SJCRH30 (cell line): ENCODE results near the gene P3R3URF. TPM values are rescaled to one million over a fixed set of nuclear protein-coding genes. Genes with fewer than 3 reads are reported as not detected.

Source experiments
- DNase-seq, 2 experiments: peaks; one replicate each; pipeline ENCODE4 v3.0.0-alpha.2; 2015 to 2020
- H3K27ac ChIP-seq: fragments of 250-450 bp; sonication (Bioruptor Pico); 2 replicates; pipeline ENCODE4 v1.5.1; 2020; ENCODE audit warnings: mild to moderate bottlenecking, moderate library complexity
- H3K27me3 ChIP-seq: fragments of 250-450 bp; sonication (Bioruptor Pico); 2 replicates; pipeline ENCODE4 v1.5.1; 2020; ENCODE audit warnings: mild to moderate bottlenecking, moderate library complexity
- H3K36me3 ChIP-seq: fragments of 250-450 bp; sonication (Bioruptor Pico); 2 replicates; pipeline ENCODE4 v1.5.1; 2020; ENCODE audit warnings: mild to moderate bottlenecking, moderate library complexity
- H3K4me1 ChIP-seq: fragments of 250-450 bp; sonication (Bioruptor Pico); 2 replicates; pipeline ENCODE4 v1.5.1; 2020; ENCODE audit warnings: mild to moderate bottlenecking, moderate library complexity
- H3K4me3 ChIP-seq: fragments of 250-450 bp; sonication (Bioruptor Pico); 2 replicates; pipeline ENCODE4 v1.5.1; 2020; ENCODE audit warnings: mild to moderate bottlenecking, moderate library complexity
- H3K9me3 ChIP-seq: fragments of 250-450 bp; sonication (Bioruptor Pico); replicated peaks from 2 replicates; pipeline ENCODE4 v1.5.1; 2020; ENCODE audit warnings: mild to moderate bottlenecking, moderate library complexity
- total RNA-seq: library from RNA; depleted of rRNA; stranded (reverse); fragments of >200 nt; shearing (Covaris generic); gene quantifications from 2 replicates; pipeline ENCODE4 v1.2.3, GENCODE V29; 2014; rRNA removed

Gene P3R3URF
- total RNA-seq, 1 experiment from 2014 or later, result not detected

- no peak overlapping the region for H3K27ac ChIP-seq
- H3K36me3 ChIP-seq, result no peaks in the 10 kb centered on the region
These were observed 39.6 kb downstream of the P3R3URF start for GRCh38 chr1:46136711-46137110.

GRCh38 chr1:46134660-46135331 is 41.5 kb downstream of the P3R3URF start:
- DNase-seq, result peak in 1 of 2 experiments; percentile 33
- no peak overlapping the region for H3K27ac ChIP-seq

More at GRCh38 chr1:46136711-46137110, 39.6 kb downstream of the P3R3URF start:
- Histone ChIP-seq H3K9me3 (no peaks in the 10 kb centered on the region), H3K4me1 (peaks cover 28% of the 10 kb centered on the region), H3K27me3 (no peaks in the 10 kb centered on the region), H3K4me3 (no peak overlapping the region)
- peak in 1 of 2 experiments; percentile 27 for DNase-seq

GRCh38 chr1:46133781-46134350 is 42.4 kb downstream of the P3R3URF start:
- no peak overlapping the region; the same call in 1 of the 2 replicates for H3K27ac ChIP-seq
- no peaks in the 10 kb centered on the region for H3K27me3 ChIP-seq
- peak overlapping the region; percentile 66 for H3K4me3 ChIP-seq

More at GRCh38 chr1:46134660-46135331, 41.5 kb downstream of the P3R3URF start:
- Histone ChIP-seq H3K27me3 (no peaks in the 10 kb centered on the region), H3K36me3 (no peaks in the 10 kb centered on the region), H3K4me3 (no peak overlapping the region), H3K4me1 (peaks cover 28% of the 10 kb centered on the region), H3K9me3 (no peaks in the 10 kb centered on the region)

GRCh38 chr1:46133181-46133658 is 43.1 kb downstream of the P3R3URF start:
- Histone ChIP-seq H3K9me3 (no peaks in the 10 kb centered on the region), H3K4me3 (peak overlapping the region; percentile 66), H3K27ac (peak overlapping the region; percentile 98), H3K36me3 (no peaks in the 10 kb centered on the region), H3K4me1 (peaks cover 25% of the 10 kb centered on the region), H3K27me3 (no peaks in the 10 kb centered on the region)
- no peak for DNase-seq

More at GRCh38 chr1:46133781-46134350, 42.4 kb downstream of the P3R3URF start:
- peaks cover 28% of the 10 kb centered on the region for H3K4me1 ChIP-seq
- no peaks in the 10 kb centered on the region for H3K36me3 ChIP-seq
- no peak for DNase-seq
- H3K9me3 ChIP-seq, result no peaks in the 10 kb centered on the region

GRCh38 chr1:46132529-46133180 is 43.6 kb downstream of the P3R3URF start, which contains the start of gene PIK3R3:
TSS of gene PIK3R3 (minus strand) at chr1:46132629. CDS start at chr1:46131952, 677 bp downstream.
- Histone ChIP-seq H3K27ac (peak within 1 kb of the TSS; percentile 98), H3K9me3 (no peaks in the 10 kb centered on the region), H3K36me3 (no peaks in the 10 kb centered on the region), H3K4me3 (peak within 1 kb of the TSS; percentile 66), H3K4me1 (peaks cover 21% of the 10 kb centered on the region), H3K27me3 (no peaks in the 10 kb centered on the region)
- peak; percentile 99 for DNase-seq

- no peaks in the 10 kb centered on the region for H3K36me3 ChIP-seq
- peak overlapping the region; percentile 98 for H3K27ac ChIP-seq
- peaks cover 14% of the 10 kb centered on the region for H3K4me1 ChIP-seq
- H3K9me3 ChIP-seq, result no peaks in the 10 kb centered on the region
- no peaks in the 10 kb centered on the region for H3K27me3 ChIP-seq
- H3K4me3 ChIP-seq, result peak overlapping the region; percentile 66
- peak; percentile 32 to 62 for DNase-seq
These were observed 44.4 kb downstream of the P3R3URF start for GRCh38 chr1:46131712-46132528.

- Histone ChIP-seq H3K4me3 (peak overlapping the region; percentile 66), H3K27ac (no peak overlapping the region), H3K4me1 (peaks cover 14% of the 10 kb centered on the region), H3K9me3 (no peaks in the 10 kb centered on the region), H3K27me3 (no peaks in the 10 kb centered on the region), H3K36me3 (no peaks in the 10 kb centered on the region)
- DNase-seq, result peak in 1 of 2 experiments; percentile 41
These were observed 45.2 kb downstream of the P3R3URF start for GRCh38 chr1:46131093-46131492.

- Histone ChIP-seq H3K4me1 (peaks cover 14% of the 10 kb centered on the region), H3K27ac (no peak overlapping the region), H3K4me3 (peak overlapping the region; percentile 66), H3K36me3 (no peaks in the 10 kb centered on the region), H3K27me3 (no peaks in the 10 kb centered on the region), H3K9me3 (no peaks in the 10 kb centered on the region)
- peak in 1 of 2 experiments; percentile 13 for DNase-seq
These were observed 45.7 kb downstream of the P3R3URF start for GRCh38 chr1:46130606-46131005.

GRCh38 chr1:46130121-46130520 is 46.2 kb downstream of the P3R3URF start:
- Histone ChIP-seq H3K9me3 (no peaks in the 10 kb centered on the region), H3K27ac (no peak overlapping the region), H3K36me3 (no peaks in the 10 kb centered on the region), H3K27me3 (no peaks in the 10 kb centered on the region), H3K4me3 (peak overlapping the region; percentile 66), H3K4me1 (peaks cover 11% of the 10 kb centered on the region; the same call in 1 of the 2 replicates)
- peak in 1 of 2 experiments; percentile 11 for DNase-seq

GRCh38 chr1:46128344-46128743 is 47.9 kb downstream of the P3R3URF start:
- Histone ChIP-seq H3K4me1 (no peaks in the 10 kb centered on the region), H3K9me3 (no peaks in the 10 kb centered on the region), H3K4me3 (no peak overlapping the region), H3K27me3 (no peaks in the 10 kb centered on the region), H3K27ac (no peak overlapping the region), H3K36me3 (no peaks in the 10 kb centered on the region)
- DNase-seq, result no peak

Other genes with a start within 250 kb of the P3R3URF start
- 19.5 and 23.5 TPM in 2 replicates for gene PIK3R3, start 43.9 kb downstream of the P3R3URF start, total RNA-seq
- not detected in 2 replicates for gene TSPAN1, start 1.4 kb downstream of the P3R3URF start, total RNA-seq
- 53.3 TPM in 2 replicates for gene POMGNT1, start 21.9 kb upstream of the P3R3URF start, total RNA-seq
- gene LURAP1, start 26.8 kb upstream of the P3R3URF start, total RNA-seq, result 2.8 and 3.3 TPM in 2 replicates
- 25.7 and 30.3 TPM in 2 replicates for gene RAD54L, start 71.3 kb upstream of the P3R3URF start, total RNA-seq
- gene LRRC41, start 127.1 kb upstream of the P3R3URF start, total RNA-seq, result 71.1 and 73.5 TPM in 2 replicates
- gene UQCRH, start 127.2 kb upstream of the P3R3URF start, total RNA-seq, result 828 and 880 TPM in 2 replicates
- 23.7 TPM in 2 replicates for gene NSUN4, start 164.3 kb upstream of the P3R3URF start, total RNA-seq
- 0.34 TPM in 1 of 2 replicates, not detected in the other for gene FAAH, start 217.8 kb upstream of the P3R3URF start, total RNA-seq